GM12878 (cell line): Measurements from ENCODE around the gene BIRC3. TPM values are rescaled to one million over a fixed set of nuclear protein-coding genes. Genes with fewer than 3 reads are reported as not detected.

Experiments used
- ATAC-seq: fragments of 200-7000 bp; cut with Tn5 transposase; 3 replicates; pipeline ENCODE4 v1.9.1; 2020; ENCODE audit warnings: mild to moderate bottlenecking, moderate library complexity
- BruUV-seq: library from RNA; stranded (reverse); fragments of 400-500 nt; replicated peaks from 2 replicates; lab custom pipeline; 2021; lab: Mats Ljungman, UMichigan
- CTCF ChIA-PET: fragments of 300-600 bp; sonication (Branson Sonifier 250); formaldehyde crosslinking; extraction: SDS; loops from one replicate; lab custom pipeline; 2021; ENCODE audit warnings: inconsistent platforms; lab: Yijun Ruan, JAX
- POLR2A ChIA-PET: fragments of 350-600 bp; formaldehyde crosslinking; extraction: SDS; loops from one replicate; lab custom pipeline; 2021; ENCODE audit warnings: inconsistent platforms; lab: Charles Lee
- RAD21 ChIA-PET: fragments of 300-600 bp; sonication (Branson Sonifier 250); formaldehyde crosslinking; loops from one replicate; lab custom pipeline; 2023; ENCODE audit warnings: antibody characterized with exemption; ENCODE audit not compliant: unreplicated experiment; lab: Charles Lee
- SMC1A ChIA-PET: fragments of 300-600 bp; sonication (Branson Sonifier 250); formaldehyde crosslinking; loops from one replicate; lab custom pipeline; 2023; ENCODE audit not compliant: unreplicated experiment, uncharacterized antibody; lab: Charles Lee
- DNase-seq: peaks from one replicate; pipeline ENCODE4 v3.0.0-alpha.2; 2011; ENCODE audit warnings: low read depth, low spot score
- FAIRE-seq: peaks from 3 replicates; lab custom pipeline; 2011; peaks lifted over from hg19 to GRCh38; lab: Jason Lieb, UNC
- H2AFZ ChIP-seq: 2 replicates; pipeline ENCODE4 v1.6.0; 2011; ENCODE audit warnings: low read depth, low read length, control low read depth; ENCODE audit not compliant: control insufficient read depth
- H3K27ac ChIP-seq: 2 replicates; pipeline ENCODE4 v1.5.1; 2011; ENCODE audit warnings: control low read depth; ENCODE audit not compliant: control insufficient read depth, insufficient read depth
- H3K27me3 ChIP-seq, 2 experiments: replicated peaks in 1 of 2; 2 replicates each; pipeline versions ENCODE4 v1.6.0 to v1.6.1; 2011; ENCODE audit warnings: low read length in 1 of 2; ENCODE audit not compliant: control insufficient read depth in 2 of 2, insufficient read depth in 2 of 2
- H3K36me3 ChIP-seq, 2 experiments: 2 replicates each; pipeline ENCODE4 v1.5.1; 2011; ENCODE audit warnings: low read length in 1 of 2; ENCODE audit not compliant: control insufficient read depth in 2 of 2, insufficient read depth in 2 of 2
- H3K4me1 ChIP-seq: 2 replicates; pipeline ENCODE4 v1.6.1; 2011; ENCODE audit warnings: mild to moderate bottlenecking, low read length, moderate library complexity, mixed read lengths; ENCODE audit not compliant: control insufficient read depth, insufficient read depth
- H3K4me2 ChIP-seq: 2 replicates; pipeline ENCODE4 v1.6.0; 2011; ENCODE audit warnings: control low read depth; ENCODE audit not compliant: control insufficient read depth, insufficient read depth
- H3K4me3 ChIP-seq: fragments of 200-600 bp; sonication (generic); 2 replicates; pipeline ENCODE4 v1.5.1; 2016
- H3K79me2 ChIP-seq: 2 replicates; pipeline ENCODE4 v1.6.0; 2011; ENCODE audit warnings: low read length; ENCODE audit not compliant: control insufficient read depth, insufficient read depth
- H3K9ac ChIP-seq: 2 replicates; pipeline ENCODE4 v1.8.0; 2011; ENCODE audit warnings: low read length, control low read depth, mixed read lengths; ENCODE audit not compliant: control insufficient read depth, insufficient read depth
- H3K9me3 ChIP-seq: replicated peaks from 3 replicates; pipeline ENCODE4 v1.5.1; 2011; ENCODE audit warnings: mild to moderate bottlenecking, low read length; ENCODE audit not compliant: control insufficient read depth, insufficient read depth
- H4K20me1 ChIP-seq: 2 replicates; pipeline ENCODE4 v1.6.0; 2011; ENCODE audit not compliant: control insufficient read depth, insufficient read depth
- BCL11A ChIP-seq: IDR thresholded peaks from 2 replicates; pipeline ENCODE4 v1.6.1; 2011; ENCODE audit warnings: low read depth, low read length
- CBX5 ChIP-seq: sonication (generic); IDR thresholded peaks from 2 replicates; pipeline ENCODE4 v1.6.1; 2016; ENCODE audit warnings: low read depth, moderate library complexity, mild to moderate bottlenecking, inconsistent platforms
- GABPA ChIP-seq: IDR thresholded peaks from 2 replicates; pipeline ENCODE4 v1.6.1; 2014; ENCODE audit warnings: antibody characterized with exemption, low read depth, mild to moderate bottlenecking, inconsistent platforms
- JUNB ChIP-seq: IDR thresholded peaks from 2 replicates; pipeline ENCODE4 v1.6.1; 2016; ENCODE audit warnings: antibody characterized with exemption, mild to moderate bottlenecking
- NFIC ChIP-seq: IDR thresholded peaks from 2 replicates; pipeline ENCODE4 v1.6.1; 2012; ENCODE audit warnings: low read depth, mild to moderate bottlenecking, inconsistent platforms, low read length, moderate library complexity
- SUPT20H ChIP-seq: IDR thresholded peaks from 2 replicates; pipeline ENCODE4 v1.6.1; 2011; ENCODE audit warnings: low read depth, mild to moderate bottlenecking, low read length, moderate library complexity, borderline replicate concordance; ENCODE audit not compliant: control insufficient read depth
- YBX1 ChIP-seq: fragments of 450-650 bp; IDR thresholded peaks from 2 replicates; pipeline ENCODE4 v1.6.1; 2016; ENCODE audit warnings: antibody characterized with exemption
- ZBED1 ChIP-seq: IDR thresholded peaks from 2 replicates; pipeline ENCODE4 v1.6.1; 2016; ENCODE audit warnings: borderline replicate concordance
- WGBS: methylation state at CpG from one replicate; pipeline ENCODE4 v1.1.6; 2016; ENCODE audit warnings: low lambda C conversion rate; ENCODE audit not compliant: insufficient replicate concordance, insufficient coverage; ENCODE audit errors: missing lambda C conversion rate; 5-methylcytosine and 5-hydroxymethylcytosine counted together
- in situ Hi-C: fragments of 300-500 bp; cut with MboI; formaldehyde crosslinking; loops from 9 replicates; pipeline ENCODE4 v1.14.3; 2018; ENCODE audit warnings: mixed read lengths
- intact Hi-C: fragments of 100-400 bp; cut with micrococcal nuclease; formaldehyde crosslinking; loops from one replicate; pipeline ENCODE4 v1.14.2; 2022; ENCODE audit not compliant: unreplicated experiment
- polyA plus RNA-seq, 11 experiments: library from polyadenylated mRNA; depleted of rRNA in 4 of 11; unstranded in 6 of 11; stranded (reverse) in 5 of 11; fragments of >200 nt; fragmentation: Nextera tagmentation in 4 of 11; fragmentation: Illumina TruSeq in 1 of 11; extraction: Ambion mirVana in 4 of 11; extraction: Trizol in 1 of 11; gene quantifications; 1 replicate in 1 of 11; 2 replicates in 10 of 11; pipeline versions ENCODE4 v1.2.1 to v1.2.3, GENCODE V29; 2011 to 2016; ENCODE audit warnings: inconsistent platforms in 2 of 11, missing spikeins in 2 of 11, low read depth in 1 of 11
- total RNA-seq, 4 experiments: library from RNA; depleted of rRNA in 3 of 4; stranded (reverse); fragments of >200 nt in 3 of 4; fragmentation: Illumina TruSeq in 1 of 4; extraction: Trizol in 1 of 4; gene quantifications; 2 replicates each; pipeline versions ENCODE4 v1.2.1 to v1.2.3, GENCODE V29; 2013 to 2021
- TF ChIP-seq, protein P1 (sequence below): fragments of 450-650 bp; IDR thresholded peaks from 2 replicates; pipeline ENCODE4 v1.6.1; 2017; ENCODE audit warnings: borderline replicate concordance
- TF ChIP-seq, protein P2 (sequence below): fragments of 450-650 bp; IDR thresholded peaks from 2 replicates; pipeline ENCODE4 v1.6.1; 2017; ENCODE audit warnings: mild to moderate bottlenecking, moderate library complexity

BIRC3 gene
- total and polyA plus RNA-seq, 10 of the 15 experiments (the other 5 are each of a cell fraction or from before 2014, with no cell fraction given): 42.1 to 351 (median 83.7) TPM

DNA sequence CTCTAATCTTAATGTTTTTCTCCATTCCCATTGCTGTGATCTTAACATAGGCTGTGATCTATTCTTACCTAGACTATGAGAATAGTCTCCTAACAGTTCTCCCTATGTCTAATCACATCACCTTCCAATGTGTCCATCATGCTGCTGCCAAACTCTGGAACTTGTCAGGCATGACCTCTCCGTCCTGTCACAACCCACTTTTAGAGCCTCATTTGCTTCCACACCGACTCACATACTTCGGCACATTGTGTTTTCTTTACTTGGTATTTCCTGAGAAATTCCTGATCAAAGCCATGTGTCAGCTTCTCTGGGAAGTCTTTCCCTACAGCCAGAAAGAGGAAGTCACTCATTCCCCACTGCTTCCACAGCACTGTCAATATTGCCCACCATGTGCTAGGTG, 40.5 kb upstream of the BIRC3 start:
- Histone ChIP-seq H3K4me3 (no peak overlapping the region), H3K9ac (no peak overlapping the region), H3K27ac (no peak overlapping the region), H2AFZ (no peak overlapping the region), H3K36me3 (no peaks in the 10 kb centered on the region), H3K4me1 (peaks cover 4% of the 10 kb centered on the region; the same call in 1 of the 2 replicates), H3K9me3 (no peaks in the 10 kb centered on the region; the same call in 2 of the 3 replicates), H4K20me1 (no peaks in the 10 kb centered on the region)
- ChIA-PET RAD21 (no interaction called here), SMC1A (no interaction called here), POLR2A (interaction anchor here (0.7 kb wide), 2 partner anchors 20 to 1296 kb away, joined by 4 to 6 read pairs; no protein-coding TSS in a partner anchor)
- 57% methylated on average over 3 of the region's 3 CpGs for WGBS
- BruUV-seq: no TSS peak
- ATAC-seq: no peak
- DNase-seq: no peak
- TF ChIP-seq CBX5: no peak
- TF ChIP-seq ZBED1: no peak
- no peak for TF ChIP-seq JUNB
- TF ChIP-seq, protein P1, sequence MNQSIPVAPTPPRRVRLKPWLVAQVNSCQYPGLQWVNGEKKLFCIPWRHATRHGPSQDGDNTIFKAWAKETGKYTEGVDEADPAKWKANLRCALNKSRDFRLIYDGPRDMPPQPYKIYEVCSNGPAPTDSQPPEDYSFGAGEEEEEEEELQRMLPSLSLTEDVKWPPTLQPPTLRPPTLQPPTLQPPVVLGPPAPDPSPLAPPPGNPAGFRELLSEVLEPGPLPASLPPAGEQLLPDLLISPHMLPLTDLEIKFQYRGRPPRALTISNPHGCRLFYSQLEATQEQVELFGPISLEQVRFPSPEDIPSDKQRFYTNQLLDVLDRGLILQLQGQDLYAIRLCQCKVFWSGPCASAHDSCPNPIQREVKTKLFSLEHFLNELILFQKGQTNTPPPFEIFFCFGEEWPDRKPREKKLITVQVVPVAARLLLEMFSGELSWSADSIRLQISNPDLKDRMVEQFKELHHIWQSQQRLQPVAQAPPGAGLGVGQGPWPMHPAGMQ: no peak
- TF ChIP-seq SUPT20H: no peak
- TF ChIP-seq YBX1: no peak
- TF ChIP-seq, protein P2, sequence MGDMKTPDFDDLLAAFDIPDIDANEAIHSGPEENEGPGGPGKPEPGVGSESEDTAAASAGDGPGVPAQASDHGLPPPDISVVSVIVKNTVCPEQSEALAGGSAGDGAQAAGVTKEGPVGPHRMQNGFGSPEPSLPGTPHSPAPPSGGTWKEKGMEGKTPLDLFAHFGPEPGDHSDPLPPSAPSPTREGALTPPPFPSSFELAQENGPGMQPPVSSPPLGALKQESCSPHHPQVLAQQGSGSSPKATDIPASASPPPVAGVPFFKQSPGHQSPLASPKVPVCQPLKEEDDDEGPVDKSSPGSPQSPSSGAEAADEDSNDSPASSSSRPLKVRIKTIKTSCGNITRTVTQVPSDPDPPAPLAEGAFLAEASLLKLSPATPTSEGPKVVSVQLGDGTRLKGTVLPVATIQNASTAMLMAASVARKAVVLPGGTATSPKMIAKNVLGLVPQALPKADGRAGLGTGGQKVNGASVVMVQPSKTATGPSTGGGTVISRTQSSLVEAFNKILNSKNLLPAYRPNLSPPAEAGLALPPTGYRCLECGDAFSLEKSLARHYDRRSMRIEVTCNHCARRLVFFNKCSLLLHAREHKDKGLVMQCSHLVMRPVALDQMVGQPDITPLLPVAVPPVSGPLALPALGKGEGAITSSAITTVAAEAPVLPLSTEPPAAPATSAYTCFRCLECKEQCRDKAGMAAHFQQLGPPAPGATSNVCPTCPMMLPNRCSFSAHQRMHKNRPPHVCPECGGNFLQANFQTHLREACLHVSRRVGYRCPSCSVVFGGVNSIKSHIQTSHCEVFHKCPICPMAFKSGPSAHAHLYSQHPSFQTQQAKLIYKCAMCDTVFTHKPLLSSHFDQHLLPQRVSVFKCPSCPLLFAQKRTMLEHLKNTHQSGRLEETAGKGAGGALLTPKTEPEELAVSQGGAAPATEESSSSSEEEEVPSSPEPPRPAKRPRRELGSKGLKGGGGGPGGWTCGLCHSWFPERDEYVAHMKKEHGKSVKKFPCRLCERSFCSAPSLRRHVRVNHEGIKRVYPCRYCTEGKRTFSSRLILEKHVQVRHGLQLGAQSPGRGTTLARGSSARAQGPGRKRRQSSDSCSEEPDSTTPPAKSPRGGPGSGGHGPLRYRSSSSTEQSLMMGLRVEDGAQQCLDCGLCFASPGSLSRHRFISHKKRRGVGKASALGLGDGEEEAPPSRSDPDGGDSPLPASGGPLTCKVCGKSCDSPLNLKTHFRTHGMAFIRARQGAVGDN: no peak
- TF ChIP-seq GABPA: no peak
- TF ChIP-seq NFIC: no peak
- TF ChIP-seq BCL11A: no peak
- TF ChIP-seq, all 136 proteins: peak for 0
- FAIRE-seq: no peak
- intact Hi-C loops: no loop called here
- Histone ChIP-seq H3K4me2 (no peak overlapping the region), H3K79me2 (no peaks in the 10 kb centered on the region), H3K27me3 (no peaks in the 10 kb centered on the region)
- CTCF ChIA-PET: no interaction called here
- in situ Hi-C loops: no loop called here
